ENCODE data around the gene CHST11.

Gene CHST11

DNA sequence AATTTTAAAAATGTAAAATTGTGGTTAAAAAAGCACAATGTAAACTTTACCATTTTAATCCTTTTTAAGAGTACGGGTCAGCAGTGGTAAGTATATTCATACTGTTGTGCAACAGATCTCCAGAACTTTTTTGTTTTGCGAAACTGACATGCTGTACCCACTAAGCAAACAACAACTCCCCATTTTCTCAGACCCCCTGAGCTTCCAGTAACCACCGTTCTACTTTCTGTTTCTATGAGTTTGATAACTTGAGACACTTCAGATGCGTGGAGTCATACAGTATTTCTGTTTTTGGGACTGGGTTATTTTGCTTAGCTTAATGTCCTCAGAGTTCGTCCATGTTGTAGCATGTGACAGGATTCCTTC is 38.0 kb downstream of the CHST11 start:
- H3K9me3 ChIP-seq (ENCODE audit: low read depth, low read length), result no peaks in the 10 kb centered on the region
- no peak overlapping the region for H3K4me3 ChIP-seq
- no peak overlapping the region for H3K27ac ChIP-seq
- DNase-seq (ENCODE audit: low read depth, low spot score), result no peak
- H3K9ac ChIP-seq (ENCODE audit: insufficient read length), result no peak overlapping the region
- no peaks in the 10 kb centered on the region for H3K36me3 ChIP-seq (ENCODE audit: insufficient read depth, low read length)
- TF ChIP-seq FOXP2 (optimal IDR thresholded peaks at IDR 0.05; ENCODE audit: control extremely low read depth, extremely low read length, insufficient read depth) (no peak), POLR2AphosphoS5 (IDR thresholded peaks at IDR 0.05; ENCODE audit: borderline replicate concordance, low read depth, low read length) (no peak), EZH2 (IDR thresholded peaks at IDR 0.05) (no peak)

DNA sequence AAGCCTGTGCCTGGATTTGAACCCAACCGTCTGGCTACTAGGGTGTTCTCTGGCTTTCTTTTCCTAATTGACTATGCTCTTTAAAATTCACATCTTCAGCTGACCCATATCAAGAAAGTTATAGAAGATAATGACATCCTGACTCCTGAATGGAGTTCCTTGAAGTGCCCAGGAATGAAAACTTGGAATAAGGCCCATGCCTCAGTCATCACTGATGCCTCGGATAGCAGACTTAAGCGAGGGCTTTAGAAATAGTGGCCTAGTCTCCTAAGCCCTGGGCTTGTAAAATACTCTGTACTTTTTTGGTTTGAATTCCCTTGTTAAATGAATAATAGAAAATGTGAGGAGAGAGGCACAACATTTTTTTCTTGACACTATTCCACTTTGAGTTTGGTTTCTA is 39.0 kb downstream of the CHST11 start:
- TF ChIP-seq POLR2AphosphoS5 (IDR thresholded peaks at IDR 0.05; ENCODE audit: borderline replicate concordance, low read depth, low read length) (no peak), FOXP2 (optimal IDR thresholded peaks at IDR 0.05; ENCODE audit: control extremely low read depth, extremely low read length, insufficient read depth) (no peak), EZH2 (IDR thresholded peaks at IDR 0.05) (no peak)
- no peaks in the 10 kb centered on the region for H3K36me3 ChIP-seq (ENCODE audit: insufficient read depth, low read length)
- DNase-seq (ENCODE audit: low read depth, low spot score), result no peak
- H3K9ac ChIP-seq (ENCODE audit: insufficient read length), result no peak overlapping the region
- no peak overlapping the region for H3K4me3 ChIP-seq
- H3K27ac ChIP-seq, result no peak overlapping the region
- no peaks in the 10 kb centered on the region for H3K9me3 ChIP-seq (ENCODE audit: low read depth, low read length)

DNA sequence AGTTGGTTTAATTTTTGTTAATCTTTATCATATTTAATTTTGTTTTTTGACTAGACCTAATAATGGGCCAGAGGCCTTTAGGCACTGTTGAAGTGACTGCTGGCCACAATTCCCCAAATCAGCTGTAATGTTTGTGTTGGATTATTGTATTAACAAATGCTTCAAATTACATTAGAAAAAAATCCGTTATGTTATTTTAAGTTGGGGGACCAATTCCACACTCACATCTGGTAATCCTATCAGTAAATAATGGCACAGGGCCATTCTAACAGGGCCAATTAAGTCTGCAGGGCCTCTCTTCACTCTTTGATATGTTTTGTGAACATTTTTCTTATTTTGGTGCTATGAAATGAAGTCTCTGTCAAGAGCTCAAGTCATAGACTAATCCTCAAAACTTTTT is 39.6 kb downstream of the CHST11 start:
- TF ChIP-seq FOXP2 (optimal IDR thresholded peaks at IDR 0.05; ENCODE audit: control extremely low read depth, extremely low read length, insufficient read depth) (no peak), EZH2 (IDR thresholded peaks at IDR 0.05) (no peak), POLR2AphosphoS5 (IDR thresholded peaks at IDR 0.05; ENCODE audit: borderline replicate concordance, low read depth, low read length) (no peak)
- no peak overlapping the region for H3K9ac ChIP-seq (ENCODE audit: insufficient read length)
- DNase-seq (ENCODE audit: low read depth, low spot score), result no peak
- H3K9me3 ChIP-seq (ENCODE audit: low read depth, low read length), result no peaks in the 10 kb centered on the region
- H3K36me3 ChIP-seq (ENCODE audit: insufficient read depth, low read length), result no peaks in the 10 kb centered on the region
- 0 out of 2 replicates have a peak overlapping the region, but pooled peaks have one; percentile 12 for H3K27ac ChIP-seq
- H3K4me3 ChIP-seq, result no peak overlapping the region

DNA sequence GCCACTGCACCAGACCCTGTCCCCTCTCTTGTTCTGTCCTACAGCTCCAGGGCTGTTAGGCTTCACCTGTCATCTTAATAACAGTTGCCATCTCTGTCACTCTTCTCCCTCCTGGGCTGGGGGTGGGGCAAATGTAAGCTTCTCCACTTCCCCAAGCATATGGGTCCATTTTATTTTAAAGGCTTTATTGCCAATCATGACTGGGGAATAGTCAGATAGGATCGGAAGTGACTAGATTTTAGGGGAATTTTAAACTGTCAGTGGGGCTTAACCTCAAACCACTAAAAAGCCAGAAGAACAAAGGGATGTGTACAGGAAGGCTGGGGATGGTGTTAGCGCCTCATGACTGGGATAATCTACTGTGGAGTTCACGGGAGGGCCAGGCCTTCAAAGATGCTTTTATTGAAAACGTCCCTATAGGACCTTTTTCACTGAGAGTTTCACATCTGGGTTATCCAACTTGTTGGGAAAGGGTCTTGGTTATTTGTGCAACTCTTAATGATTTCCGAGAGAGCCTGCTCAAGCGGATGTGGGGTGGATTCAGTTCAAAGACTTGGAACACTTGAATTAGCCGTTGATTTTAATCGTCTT is 41.6 kb downstream of the CHST11 start:
- no peak overlapping the region for H3K27ac ChIP-seq
- no peaks in the 10 kb centered on the region for H3K9me3 ChIP-seq (ENCODE audit: low read depth, low read length)
- no peaks in the 10 kb centered on the region for H3K36me3 ChIP-seq (ENCODE audit: insufficient read depth, low read length)
- TF ChIP-seq EZH2 (IDR thresholded peaks at IDR 0.05), result no peak
- no peak for TF ChIP-seq POLR2AphosphoS5 (IDR thresholded peaks at IDR 0.05; ENCODE audit: borderline replicate concordance, low read depth, low read length)
- no peak for TF ChIP-seq FOXP2 (optimal IDR thresholded peaks at IDR 0.05; ENCODE audit: control extremely low read depth, extremely low read length, insufficient read depth)
- H3K4me3 ChIP-seq, result no peak overlapping the region
- no peak overlapping the region for H3K9ac ChIP-seq (ENCODE audit: insufficient read length)
- no peak for DNase-seq (ENCODE audit: low read depth, low spot score)

DNA sequence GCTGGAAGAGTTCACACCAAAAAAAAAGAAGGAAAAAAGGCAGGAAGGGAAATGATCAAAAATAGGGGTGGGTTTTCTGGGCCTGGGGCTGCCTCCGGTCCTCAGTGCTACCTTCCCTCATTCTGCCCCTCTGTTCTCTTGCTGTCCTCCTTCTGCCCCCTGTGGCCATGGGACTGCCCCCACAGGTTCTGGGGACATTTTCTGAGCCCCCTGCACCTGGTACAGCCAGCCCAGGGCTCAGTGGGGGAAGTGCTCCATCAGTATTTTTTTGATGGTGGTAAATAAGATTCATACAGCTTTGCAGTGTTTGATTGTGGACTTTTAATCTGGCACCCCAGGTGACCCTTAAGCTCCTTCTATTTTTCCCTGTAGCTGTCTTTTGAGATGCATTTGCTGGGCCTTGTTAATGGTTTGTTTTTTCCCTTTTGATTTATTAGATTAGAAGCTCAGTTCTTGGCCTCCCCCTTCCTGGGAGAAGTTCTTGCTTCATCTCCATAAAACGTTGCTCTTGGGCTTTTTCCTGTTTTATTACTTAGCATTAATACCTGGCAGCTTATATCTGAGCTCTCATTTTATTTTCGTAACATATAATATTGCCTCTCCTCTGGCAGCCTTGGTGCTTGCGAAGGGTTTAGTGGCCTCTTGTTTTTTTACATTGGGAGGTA is 43.1 kb downstream of the CHST11 start:
- peak overlapping the region; percentile 5 for H3K4me3 ChIP-seq
- peak overlapping the region; percentile 12; the same call in 1 of the 2 replicates for H3K27ac ChIP-seq
- no peaks in the 10 kb centered on the region for H3K36me3 ChIP-seq (ENCODE audit: insufficient read depth, low read length)
- TF ChIP-seq FOXP2 (optimal IDR thresholded peaks at IDR 0.05; ENCODE audit: control extremely low read depth, extremely low read length, insufficient read depth), result no peak
- TF ChIP-seq POLR2AphosphoS5 (IDR thresholded peaks at IDR 0.05; ENCODE audit: borderline replicate concordance, low read depth, low read length), result no peak
- no peak for TF ChIP-seq EZH2 (IDR thresholded peaks at IDR 0.05)
- no peak for DNase-seq (ENCODE audit: low read depth, low spot score)
- H3K9me3 ChIP-seq (ENCODE audit: low read depth, low read length), result no peaks in the 10 kb centered on the region
- no peak overlapping the region for H3K9ac ChIP-seq (ENCODE audit: insufficient read length)

DNA sequence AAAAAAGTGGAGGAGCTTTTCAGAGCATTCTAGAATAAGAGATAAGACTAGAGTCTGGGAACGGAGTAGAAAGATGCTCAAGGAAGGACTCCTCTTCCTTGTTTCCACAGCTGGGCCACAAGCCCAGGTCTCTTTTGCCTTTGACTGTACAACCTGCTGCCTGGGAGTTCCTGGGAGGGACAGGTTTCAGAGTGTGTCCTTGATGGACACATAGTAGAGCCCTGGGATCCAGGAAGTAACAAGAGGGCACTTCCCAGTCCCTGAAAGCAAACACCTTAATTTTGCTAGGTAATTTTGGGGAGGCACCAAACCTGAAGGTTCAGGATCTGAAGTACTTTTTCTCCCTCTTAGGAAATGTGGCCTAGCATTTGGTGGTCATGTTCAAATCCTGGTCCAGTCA is 44.4 kb downstream of the CHST11 start:
- Histone ChIP-seq H3K27ac (no peak overlapping the region), H3K4me3 (no peak overlapping the region), H3K9me3 (ENCODE audit: low read depth, low read length) (no peaks in the 10 kb centered on the region), H3K9ac (ENCODE audit: insufficient read length) (no peak overlapping the region), H3K36me3 (ENCODE audit: insufficient read depth, low read length) (no peaks in the 10 kb centered on the region)
- TF ChIP-seq POLR2AphosphoS5 (IDR thresholded peaks at IDR 0.05; ENCODE audit: borderline replicate concordance, low read depth, low read length) (no peak), EZH2 (IDR thresholded peaks at IDR 0.05) (no peak), FOXP2 (optimal IDR thresholded peaks at IDR 0.05; ENCODE audit: control extremely low read depth, extremely low read length, insufficient read depth) (no peak)
- DNase-seq (ENCODE audit: low read depth, low spot score), result no peak

DNA sequence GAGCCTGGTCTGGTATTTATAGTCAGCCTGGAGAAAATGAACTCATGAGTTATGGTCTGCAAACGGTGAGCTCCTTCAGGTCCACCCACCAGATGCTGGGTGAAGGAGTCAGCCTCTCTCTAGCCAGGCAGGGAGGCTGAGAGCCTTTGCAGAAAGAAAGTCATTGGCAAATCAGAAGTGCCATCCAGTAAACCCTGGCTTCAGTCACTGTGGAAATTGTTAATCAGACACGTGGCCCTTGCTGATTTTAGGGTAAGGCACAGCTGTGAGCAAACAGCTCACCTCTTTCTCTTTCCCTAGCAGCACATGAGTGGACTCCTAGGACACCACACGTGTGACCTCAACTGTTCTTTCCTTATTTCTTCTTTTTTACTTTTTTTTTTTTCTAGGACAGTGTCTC is 44.9 kb downstream of the CHST11 start:
- Histone ChIP-seq H3K9ac (ENCODE audit: insufficient read length) (no peak overlapping the region), H3K9me3 (ENCODE audit: low read depth, low read length) (no peaks in the 10 kb centered on the region), H3K27ac (no peak overlapping the region), H3K4me3 (no peak overlapping the region), H3K36me3 (ENCODE audit: insufficient read depth, low read length) (no peaks in the 10 kb centered on the region)
- TF ChIP-seq EZH2 (IDR thresholded peaks at IDR 0.05), result no peak
- no peak for TF ChIP-seq POLR2AphosphoS5 (IDR thresholded peaks at IDR 0.05; ENCODE audit: borderline replicate concordance, low read depth, low read length)
- no peak for TF ChIP-seq FOXP2 (optimal IDR thresholded peaks at IDR 0.05; ENCODE audit: control extremely low read depth, extremely low read length, insufficient read depth)
- no peak for DNase-seq (ENCODE audit: low read depth, low spot score)

DNA sequence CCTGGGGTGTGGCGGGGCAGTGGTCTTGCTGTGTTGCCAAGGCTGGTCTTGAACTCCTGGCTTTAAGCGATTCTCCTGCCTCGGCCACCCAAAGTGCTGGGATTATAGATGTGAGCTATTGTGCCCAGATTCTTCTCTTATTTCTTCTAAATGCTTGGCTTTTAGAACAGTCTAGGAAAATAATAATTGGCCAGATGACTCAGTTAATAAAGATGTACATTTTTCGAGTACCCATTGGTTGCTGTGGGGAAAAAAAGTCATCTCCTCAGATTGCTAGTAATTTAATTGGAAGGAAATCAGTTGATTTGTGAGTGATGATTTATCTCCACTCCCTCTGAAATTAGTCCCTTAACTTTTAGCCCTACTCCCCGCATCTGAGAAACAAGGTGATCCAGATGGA is 45.5 kb downstream of the CHST11 start:
- Histone ChIP-seq H3K36me3 (ENCODE audit: insufficient read depth, low read length) (no peaks in the 10 kb centered on the region), H3K27ac (0 out of 2 replicates have a peak overlapping the region, but pooled peaks have one; percentile 35), H3K9ac (ENCODE audit: insufficient read length) (no peak overlapping the region), H3K9me3 (ENCODE audit: low read depth, low read length) (no peaks in the 10 kb centered on the region), H3K4me3 (no peak overlapping the region)
- no peak for DNase-seq (ENCODE audit: low read depth, low spot score)
- TF ChIP-seq FOXP2 (optimal IDR thresholded peaks at IDR 0.05; ENCODE audit: control extremely low read depth, extremely low read length, insufficient read depth) (no peak), EZH2 (IDR thresholded peaks at IDR 0.05) (no peak), POLR2AphosphoS5 (IDR thresholded peaks at IDR 0.05; ENCODE audit: borderline replicate concordance, low read depth, low read length) (no peak)
